Body of pancreas (tissue), 4 donors: ENCODE results near the gene GNLY. TPM values are rescaled to one million over a fixed set of nuclear protein-coding genes. Genes with fewer than 3 reads are reported as not detected.
"Not testable (repeated sequence)": the region's sequence is repeated elsewhere in the genome, so short reads cannot be mapped to it uniquely, and the experiment has no call there.

ENCODE experiments used
- ATAC-seq: fragments of 150-250 bp; one replicate; pipeline ENCODE4 v1.9.1; 2016
- DNase-seq, 4 donors: peaks; one replicate each; pipeline ENCODE4 v3.0.0-alpha.2; 2019
- H3K27ac ChIP-seq, 4 donors: fragments of 200-600 bp; sonication (generic); 1 replicate in 3 of 4; 2 replicates in 1 of 4; pipeline versions ENCODE4 v1.5.1 to v1.6.1; 2016 to 2019; ENCODE audit warnings: mild to moderate bottlenecking in 1 of 4, mixed read lengths in 1 of 4, moderate library complexity in 1 of 4
- H3K27me3 ChIP-seq, 2 donors: fragments of 200-600 bp; sonication (generic); one replicate each; pipeline ENCODE4 v1.6.0; 2016; ENCODE audit warnings: mild to moderate bottlenecking in 1 of 2
- H3K36me3 ChIP-seq, 2 donors: fragments of 200-600 bp; sonication (generic); replicated peaks in 1 of 2; 2 replicates each; pipeline ENCODE4 v1.5.1; 2016; ENCODE audit warnings: low read depth in 2 of 2; ENCODE audit not compliant: insufficient read depth in 1 of 2
- H3K4me1 ChIP-seq: fragments of 200-600 bp; sonication (generic); one replicate; pipeline ENCODE4 v1.6.0; 2016
- H3K4me3 ChIP-seq, 2 donors: fragments of 200-600 bp; sonication (generic); 1 replicate in 1 of 2; 2 replicates in 1 of 2; pipeline ENCODE4 v1.5.1; 2016 to 2019
- H3K9me3 ChIP-seq, 3 donors: fragments of 200-600 bp; sonication (generic); 1 replicate in 2 of 3; 2 replicates in 1 of 3; pipeline ENCODE4 v1.5.1; 2016
- POLR2A ChIP-seq, 3 donors: fragments of 450-650 bp; IDR thresholded peaks; one replicate each; pipeline ENCODE4 v1.6.1; 2016; ENCODE audit warnings: antibody characterized with exemption in 3 of 3, mild to moderate bottlenecking in 2 of 3
- WGBS, 2 donors: methylation state at CpG; one replicate each; pipeline ENCODE4 v1.1.5; 2017; 5-methylcytosine and 5-hydroxymethylcytosine counted together
- intact Hi-C: fragments of 100-400 bp; cut with DNase I; formaldehyde crosslinking; loops from one replicate; pipeline ENCODE4 v1.15.1; 2023
- total RNA-seq, 2 donors: library from RNA; depleted of rRNA; stranded (reverse); fragments of >200 nt; gene quantifications; one replicate each; pipeline ENCODE4 v1.1.0, GENCODE V29; 2016
- TF ChIP-seq, protein P1 (sequence below), 7 experiments: fragments of 450-650 bp in 4 of 7; fragments of 200-600 bp in 3 of 7; sonication (generic) in 3 of 7; IDR thresholded peaks; one replicate each; pipeline ENCODE4 v1.5.1; 2016 to 2019; ENCODE audit warnings: antibody characterized with exemption in 7 of 7

Gene GNLY
- total RNA-seq, 2 donors from 2014 or later = 5.6 TPM; not detected in 1

DNA sequence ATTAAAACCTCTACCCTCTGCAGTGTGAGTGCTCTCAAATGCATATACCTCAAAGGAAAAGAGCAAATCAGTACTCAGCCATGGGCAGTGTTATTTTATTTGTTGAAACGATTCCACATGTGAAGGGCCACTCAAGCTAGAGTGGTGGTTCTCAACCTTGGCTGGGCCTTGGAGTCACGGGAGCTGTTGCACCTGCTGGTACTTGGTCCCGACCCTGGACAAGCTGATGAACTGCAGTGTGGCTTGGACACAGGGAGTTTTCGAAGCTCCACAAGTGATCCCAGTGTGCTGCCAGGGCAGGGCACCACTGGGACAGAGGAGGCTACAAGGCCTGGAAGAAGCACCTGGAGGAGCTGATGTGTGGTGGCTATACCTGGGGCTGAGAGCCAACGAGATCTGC, 19.7 kb downstream of the GNLY start:
- Histone ChIP-seq H3K9me3 (no peaks in the 10 kb centered on the region), H3K36me3 (no peaks in the 10 kb centered on the region), H3K27ac (peak overlapping the region in 2 of 4 donors; percentile 32 to 69), H3K4me1 (peaks cover 12% of the 10 kb centered on the region), H3K4me3 (no peak overlapping the region), H3K27me3 (no peaks in the 10 kb centered on the region)
- DNase-seq (no peak), ATAC-seq (no peak)
- no peak for TF ChIP-seq POLR2A (IDR thresholded peaks at IDR 0.05)
- TF ChIP-seq, protein P1, sequence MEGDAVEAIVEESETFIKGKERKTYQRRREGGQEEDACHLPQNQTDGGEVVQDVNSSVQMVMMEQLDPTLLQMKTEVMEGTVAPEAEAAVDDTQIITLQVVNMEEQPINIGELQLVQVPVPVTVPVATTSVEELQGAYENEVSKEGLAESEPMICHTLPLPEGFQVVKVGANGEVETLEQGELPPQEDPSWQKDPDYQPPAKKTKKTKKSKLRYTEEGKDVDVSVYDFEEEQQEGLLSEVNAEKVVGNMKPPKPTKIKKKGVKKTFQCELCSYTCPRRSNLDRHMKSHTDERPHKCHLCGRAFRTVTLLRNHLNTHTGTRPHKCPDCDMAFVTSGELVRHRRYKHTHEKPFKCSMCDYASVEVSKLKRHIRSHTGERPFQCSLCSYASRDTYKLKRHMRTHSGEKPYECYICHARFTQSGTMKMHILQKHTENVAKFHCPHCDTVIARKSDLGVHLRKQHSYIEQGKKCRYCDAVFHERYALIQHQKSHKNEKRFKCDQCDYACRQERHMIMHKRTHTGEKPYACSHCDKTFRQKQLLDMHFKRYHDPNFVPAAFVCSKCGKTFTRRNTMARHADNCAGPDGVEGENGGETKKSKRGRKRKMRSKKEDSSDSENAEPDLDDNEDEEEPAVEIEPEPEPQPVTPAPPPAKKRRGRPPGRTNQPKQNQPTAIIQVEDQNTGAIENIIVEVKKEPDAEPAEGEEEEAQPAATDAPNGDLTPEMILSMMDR (IDR thresholded peaks at IDR 0.05) = no peak
- intact Hi-C loops = no loop called here
- WGBS, 2 donors = 55 to 67% methylated on average over 4 to 5 of the region's 5 CpGs

DNA sequence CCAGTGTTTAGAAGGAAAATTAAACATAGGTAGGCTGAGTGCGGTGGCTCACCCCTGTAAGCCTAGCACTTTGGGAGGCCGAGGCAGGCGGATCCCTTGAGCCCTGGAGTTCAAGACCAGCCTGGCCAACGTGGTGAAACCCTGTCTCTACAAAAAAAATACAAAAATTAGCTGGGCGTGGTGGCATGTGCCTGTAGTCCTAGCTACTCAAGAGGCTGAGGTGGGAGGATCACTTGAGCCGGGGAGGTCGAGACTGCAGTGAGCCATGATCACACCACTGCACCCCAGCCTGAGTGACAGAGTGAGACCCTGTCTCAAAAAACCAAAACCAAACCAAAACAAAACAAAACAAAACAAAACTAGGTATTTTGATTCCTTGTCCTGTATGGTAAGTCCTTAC, 20.3 kb downstream of the GNLY start:
- intact Hi-C loops, H3K27ac ChIP-seq, H3K27me3 ChIP-seq, H3K4me3 ChIP-seq, ATAC-seq, DNase-seq, H3K9me3 ChIP-seq, H3K36me3 ChIP-seq: not testable (repeated sequence)
- WGBS, 2 donors = 85 to 94% methylated on average over 7 of the region's 7 CpGs
- H3K4me1 ChIP-seq = peaks cover 18% of the 10 kb centered on the region

DNA sequence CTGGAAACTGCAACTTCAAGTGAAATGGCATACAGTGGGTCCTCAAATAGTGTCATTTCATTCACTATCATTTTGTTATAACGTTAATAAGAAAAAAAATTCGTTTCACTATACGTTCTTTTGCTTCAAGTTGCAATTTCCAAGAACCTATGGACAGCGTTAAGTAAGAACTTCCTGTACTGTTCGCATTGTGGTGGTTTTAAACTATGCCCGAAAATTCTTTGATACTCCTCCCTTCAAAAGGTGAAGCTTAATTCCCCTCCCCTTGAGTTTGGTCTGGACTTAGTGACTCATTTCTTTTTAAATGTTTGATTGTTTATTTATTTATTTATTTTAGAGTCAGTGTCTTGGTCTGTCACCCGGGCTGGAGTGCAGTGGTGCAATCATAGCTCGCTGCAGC, 20.7 kb downstream of the GNLY start:
- Histone ChIP-seq H3K27ac (no peak overlapping the region), H3K36me3 (no peaks in the 10 kb centered on the region), H3K4me1 (peaks cover 21% of the 10 kb centered on the region), H3K27me3 (no peaks in the 10 kb centered on the region), H3K4me3 (no peak overlapping the region), H3K9me3 (no peaks in the 10 kb centered on the region)
- ATAC-seq = no peak
- TF ChIP-seq, protein P1 (IDR thresholded peaks at IDR 0.05) = no peak
- no peak for TF ChIP-seq POLR2A (IDR thresholded peaks at IDR 0.05)
- intact Hi-C loops = no loop called here
- WGBS, 2 donors = 71 to 79% methylated on average over 8 of the region's 8 CpGs
- DNase-seq = no peak

DNA sequence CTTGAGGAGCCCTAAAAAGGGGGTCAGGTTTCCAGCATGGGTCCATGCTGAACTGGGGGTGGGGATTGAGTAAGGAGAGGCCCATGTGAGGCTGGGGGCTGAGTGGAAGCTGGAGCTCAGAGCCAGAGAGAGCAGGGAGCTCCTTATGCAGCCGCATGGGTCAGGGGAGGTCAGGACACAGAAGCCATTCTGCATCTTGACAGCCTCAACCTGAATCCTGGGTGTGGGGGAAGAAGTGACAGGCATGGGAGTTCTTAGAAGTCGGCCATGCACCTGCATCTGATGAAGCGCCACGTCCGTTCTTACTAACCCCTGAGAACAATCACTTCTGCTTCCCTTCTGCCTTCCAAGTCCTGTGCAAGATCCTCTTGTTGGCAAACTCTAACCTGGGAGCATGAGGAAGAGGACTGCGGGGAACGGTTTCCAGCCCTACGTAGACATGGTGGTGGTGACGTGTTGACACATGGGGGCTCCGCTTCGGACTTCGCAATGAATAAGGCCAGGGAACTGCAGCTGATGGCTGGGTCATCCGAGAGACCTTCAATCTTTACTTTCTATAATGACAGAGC, 22.3 kb downstream of the GNLY start:
- no peak for DNase-seq
- Histone ChIP-seq H3K4me1 (peaks cover 21% of the 10 kb centered on the region), H3K27ac (no peak overlapping the region), H3K27me3 (no peaks in the 10 kb centered on the region), H3K4me3 (no peak overlapping the region), H3K9me3 (no peaks in the 10 kb centered on the region), H3K36me3 (no peaks in the 10 kb centered on the region)
- ATAC-seq = no peak
- intact Hi-C loops = no loop called here
- 79 to 82% methylated on average over 13 of the region's 13 CpGs for WGBS, 2 donors
- TF ChIP-seq POLR2A (IDR thresholded peaks at IDR 0.05) = no peak
- TF ChIP-seq, protein P1 (IDR thresholded peaks at IDR 0.05) = no peak

DNA sequence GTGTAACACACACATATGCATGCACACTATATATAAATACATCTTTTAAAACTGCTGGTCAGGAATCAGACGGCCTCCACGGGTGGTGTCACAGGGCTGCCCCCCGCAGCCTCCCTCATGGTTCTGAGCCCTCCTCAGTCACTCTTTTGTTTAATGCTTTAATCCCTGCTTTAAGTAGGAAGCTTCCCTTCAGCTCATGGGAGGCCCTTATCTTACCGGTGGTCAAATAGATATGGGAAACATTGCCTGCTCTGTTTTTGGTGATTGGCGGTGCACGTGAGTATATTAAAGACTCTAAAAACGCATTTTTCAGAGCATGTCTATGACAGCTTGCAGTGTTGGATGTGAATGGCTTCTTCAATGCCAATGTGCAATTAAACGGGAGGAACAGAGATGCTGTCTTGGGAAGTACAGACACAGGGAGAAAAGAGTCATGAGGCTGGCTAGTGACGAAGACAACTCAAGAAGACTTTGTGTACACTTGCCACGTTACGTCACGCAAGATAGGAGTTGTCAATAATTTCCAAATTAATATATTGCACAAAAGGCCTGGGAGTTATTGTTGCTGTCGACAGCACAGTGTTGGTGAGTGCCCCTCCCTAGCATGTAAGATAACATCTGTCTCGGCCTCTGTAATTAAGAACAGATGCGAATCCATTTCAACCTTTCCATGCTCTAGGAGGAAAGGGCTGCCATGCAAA, 23.3 kb downstream of the GNLY start:
- intact Hi-C loops = no loop called here
- WGBS, 2 donors = 72 to 78% methylated on average over 15 of the region's 15 CpGs
- DNase-seq (no peak), ATAC-seq (no peak)
- no peaks in the 10 kb centered on the region for H3K27me3 ChIP-seq
- no peaks in the 10 kb centered on the region for H3K9me3 ChIP-seq
- no peak overlapping the region for H3K27ac ChIP-seq
- H3K36me3 ChIP-seq = no peaks in the 10 kb centered on the region
- H3K4me3 ChIP-seq = no peak overlapping the region
- TF ChIP-seq POLR2A (IDR thresholded peaks at IDR 0.05) = no peak
- TF ChIP-seq, protein P1 (IDR thresholded peaks at IDR 0.05) = no peak
- peaks cover 21% of the 10 kb centered on the region for H3K4me1 ChIP-seq
